ENCODE results near the gene E2F8. TPM values are rescaled to one million over a fixed set of nuclear protein-coding genes. Genes with fewer than 3 reads are reported as not detected.

E2F8 gene
- total RNA-seq, 1 experiment from 2014 or later, result 11.3 TPM

- H3K27me3 ChIP-seq (ENCODE audit: insufficient read depth, low read length), result no peaks in the 10 kb centered on the region
- H3K79me2 ChIP-seq (ENCODE audit: insufficient read depth, low read length), result no peaks in the 10 kb centered on the region
- H2BK15ac ChIP-seq (ENCODE audit: low read depth, low read length), result no peak overlapping the region
- H2BK5ac ChIP-seq (ENCODE audit: insufficient read length, low read length), result no peak overlapping the region
- no peaks in the 10 kb centered on the region for H4K20me1 ChIP-seq (ENCODE audit: control insufficient read depth, insufficient read depth, insufficient read length)
- no peak overlapping the region for H3K27ac ChIP-seq (ENCODE audit: insufficient read length, low read depth, low read length)
- H3K27me3 Mint-ChIP-seq (ENCODE audit: low read depth), result no peaks in the 10 kb centered on the region; the same call in 1 of the 2 replicates
- no peak for DNase-seq
- H4K8ac ChIP-seq (replicated peaks; ENCODE audit: insufficient read length, low read depth, low read length), result no peak overlapping the region
- H3K36me3 Mint-ChIP-seq (ENCODE audit: insufficient read depth in 1 of 3, low read depth in 3 of 3), result peaks cover 3 to 37% (median 31%) of the 10 kb centered on the region in 3 experiments; a peak in 6 of 7 replicates
- no peak overlapping the region for H4K91ac ChIP-seq (ENCODE audit: insufficient read length, low read depth, low read length)
- no peak overlapping the region for H3K9ac ChIP-seq (ENCODE audit: extremely low read depth, insufficient read length, low read length)
- H2AK5ac ChIP-seq (ENCODE audit: insufficient read length, low read length), result no peak overlapping the region
- TF ChIP-seq, protein P1, sequence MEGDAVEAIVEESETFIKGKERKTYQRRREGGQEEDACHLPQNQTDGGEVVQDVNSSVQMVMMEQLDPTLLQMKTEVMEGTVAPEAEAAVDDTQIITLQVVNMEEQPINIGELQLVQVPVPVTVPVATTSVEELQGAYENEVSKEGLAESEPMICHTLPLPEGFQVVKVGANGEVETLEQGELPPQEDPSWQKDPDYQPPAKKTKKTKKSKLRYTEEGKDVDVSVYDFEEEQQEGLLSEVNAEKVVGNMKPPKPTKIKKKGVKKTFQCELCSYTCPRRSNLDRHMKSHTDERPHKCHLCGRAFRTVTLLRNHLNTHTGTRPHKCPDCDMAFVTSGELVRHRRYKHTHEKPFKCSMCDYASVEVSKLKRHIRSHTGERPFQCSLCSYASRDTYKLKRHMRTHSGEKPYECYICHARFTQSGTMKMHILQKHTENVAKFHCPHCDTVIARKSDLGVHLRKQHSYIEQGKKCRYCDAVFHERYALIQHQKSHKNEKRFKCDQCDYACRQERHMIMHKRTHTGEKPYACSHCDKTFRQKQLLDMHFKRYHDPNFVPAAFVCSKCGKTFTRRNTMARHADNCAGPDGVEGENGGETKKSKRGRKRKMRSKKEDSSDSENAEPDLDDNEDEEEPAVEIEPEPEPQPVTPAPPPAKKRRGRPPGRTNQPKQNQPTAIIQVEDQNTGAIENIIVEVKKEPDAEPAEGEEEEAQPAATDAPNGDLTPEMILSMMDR (conservative IDR thresholded peaks at IDR 0.05), result no peak
- H2BK12ac ChIP-seq (ENCODE audit: insufficient read length, low read depth, low read length), result no peak overlapping the region
- no peak overlapping the region for H2AFZ ChIP-seq (ENCODE audit: low read length)
- no peaks in the 10 kb centered on the region for H3K9me3 Mint-ChIP-seq
- no peak overlapping the region for H2BK120ac ChIP-seq (ENCODE audit: low read depth, low read length, poor library complexity, severe bottlenecking)
- no peak overlapping the region for H3K14ac ChIP-seq (ENCODE audit: insufficient read depth, low read length)
- H4K5ac ChIP-seq (ENCODE audit: insufficient read length, low read depth, low read length), result no peak overlapping the region
- no peak overlapping the region for H3T11ph ChIP-seq (ENCODE audit: low read length)
- H3K56ac ChIP-seq (ENCODE audit: insufficient read length, low read depth, low read length), result no peak overlapping the region
- H3K4me1 Mint-ChIP-seq, result no peaks in the 10 kb centered on the region
- no peaks in the 10 kb centered on the region for H3K4me1 ChIP-seq (ENCODE audit: insufficient read depth, low read length)
- no peaks in the 10 kb centered on the region for H3K9me3 ChIP-seq (ENCODE audit: control insufficient read depth, low read depth, low read length)
- H3K4me3 Mint-ChIP-seq, result no peak overlapping the region
- H3K27ac Mint-ChIP-seq, result no peak overlapping the region
- no peaks in the 10 kb centered on the region for H3K79me1 ChIP-seq (ENCODE audit: insufficient read depth, low read depth, low read length, poor library complexity, severe bottlenecking)
- no CpG with 5 or more reads among the region's 2 CpGs for WGBS (ENCODE audit: extremely low coverage, insufficient read length, low lambda C conversion rate)
- H3K23ac ChIP-seq (ENCODE audit: insufficient read length, low read depth, low read length), result no peak overlapping the region
- H3K23me2 ChIP-seq (ENCODE audit: insufficient read length, low read depth, low read length, poor library complexity, severe bottlenecking), result no peaks in the 10 kb centered on the region
- no peak overlapping the region for H3K18ac ChIP-seq (ENCODE audit: insufficient read length, low read depth, low read length)
- no peak overlapping the region for H3K4me2 ChIP-seq (ENCODE audit: insufficient read depth, insufficient read length, low read length)
- H3K4ac ChIP-seq (ENCODE audit: low read depth, low read length), result no peak overlapping the region
- no peak overlapping the region for H2BK20ac ChIP-seq (ENCODE audit: low read depth, low read length, poor library complexity, severe bottlenecking)
Observed at GRCh38 chr11:19176629-19177186, 64.0 kb downstream of the E2F8 start.

Other genes starting within 250 kb of the E2F8 start
- not detected in 2 replicates for gene MRGPRX2, start 180.2 kb downstream of the E2F8 start, total RNA-seq (2021)
- gene ZDHHC13, start 123.8 kb downstream of the E2F8 start, total RNA-seq (2021), result 20.9 and 21.1 TPM in 2 replicates
- not detected in 2 replicates for gene CSRP3, start 39.0 kb downstream of the E2F8 start, total RNA-seq (2021)